Measurements from ENCODE around the gene CNGA3.
"Not testable (repeated sequence)": the region's sequence is repeated elsewhere in the genome, so short reads cannot be mapped to it uniquely, and the experiment has no call there.

The CNGA3 gene

GRCh38 chr2:98346311-98347236 lies at the start of gene CNGA3:
CNGA3 (plus strand) TSS chr2:98346456; CDS start chr2:98369976, 23,520 bp downstream.
- no peak for DNase-seq (ENCODE audit: low read depth in 2 of 3, low spot score in 1 of 3)

- DNase-seq (ENCODE audit: low read depth in 2 of 3, low spot score in 1 of 3): no peak
Observed at GRCh38 chr2:98297817-98298682, 48.2 kb upstream of the CNGA3 start.

- DNase-seq (ENCODE audit: low read depth in 2 of 3, low spot score in 1 of 3): no peak
Observed at GRCh38 chr2:98298683-98299164, 47.5 kb upstream of the CNGA3 start.

GRCh38 chr2:98299211-98299905 lies 46.9 kb upstream of the CNGA3 start:
- no peak for DNase-seq (ENCODE audit: low read depth in 2 of 3, low spot score in 1 of 3)

- no peak for DNase-seq (ENCODE audit: low read depth in 2 of 3, low spot score in 1 of 3)
Observed at GRCh38 chr2:98300141-98300874, 45.9 kb upstream of the CNGA3 start.

GRCh38 chr2:98301469-98301868 lies 44.8 kb upstream of the CNGA3 start:
- no peak for DNase-seq (ENCODE audit: low read depth in 2 of 3, low spot score in 1 of 3)

- not testable (repeated sequence) for DNase-seq (ENCODE audit: low read depth in 2 of 3, low spot score in 1 of 3)
Observed at GRCh38 chr2:98307131-98307696, 39.0 kb upstream of the CNGA3 start.

- DNase-seq (ENCODE audit: low read depth in 2 of 3, low spot score in 1 of 3): no peak
Observed at GRCh38 chr2:98308068-98308467, 38.2 kb upstream of the CNGA3 start.

GRCh38 chr2:98308532-98308931 lies 37.7 kb upstream of the CNGA3 start:
- no peak for DNase-seq (ENCODE audit: low read depth in 2 of 3, low spot score in 1 of 3)

GRCh38 chr2:98309580-98309979 lies 36.7 kb upstream of the CNGA3 start:
- no peak for DNase-seq (ENCODE audit: low read depth in 2 of 3, low spot score in 1 of 3)

- DNase-seq (ENCODE audit: low read depth in 2 of 3, low spot score in 1 of 3): no peak
Observed at GRCh38 chr2:98310010-98310409, 36.2 kb upstream of the CNGA3 start.

GRCh38 chr2:98311090-98311489 lies 35.2 kb upstream of the CNGA3 start:
- no peak for DNase-seq (ENCODE audit: low read depth in 2 of 3, low spot score in 1 of 3)

GRCh38 chr2:98311771-98312545 lies 34.3 kb upstream of the CNGA3 start:
- DNase-seq (ENCODE audit: low read depth in 2 of 3, low spot score in 1 of 3): no peak

GRCh38 chr2:98313492-98314250 lies 32.6 kb upstream of the CNGA3 start:
- DNase-seq (ENCODE audit: low read depth in 2 of 3, low spot score in 1 of 3): no peak

GRCh38 chr2:98314251-98314650 lies 32.0 kb upstream of the CNGA3 start:
- DNase-seq (ENCODE audit: low read depth in 2 of 3, low spot score in 1 of 3): no peak

- DNase-seq (ENCODE audit: low read depth in 2 of 3, low spot score in 1 of 3): no peak
Observed at GRCh38 chr2:98315957-98316356, 30.3 kb upstream of the CNGA3 start.

- DNase-seq (ENCODE audit: low read depth in 2 of 3, low spot score in 1 of 3): no peak
Observed at GRCh38 chr2:98317214-98317613, 29.0 kb upstream of the CNGA3 start.

- DNase-seq (ENCODE audit: low read depth in 2 of 3, low spot score in 1 of 3): not testable (repeated sequence)
Observed at GRCh38 chr2:98320171-98320570, 26.1 kb upstream of the CNGA3 start.

GRCh38 chr2:98324181-98324580 lies 22.1 kb upstream of the CNGA3 start:
- no peak for DNase-seq (ENCODE audit: low read depth in 2 of 3, low spot score in 1 of 3)

Data from stimulated activated CD4-positive, alpha-beta T cell treated with anti-CD3 and anti-CD28 coated beads, Interleukin-12 subunit alpha, Interleukin-12 subunit beta, amount 100 ng/mL, for 48 hours (primary cell).